HCT116 (cell line): ENCODE data around the gene TP53.

ENCODE experiments used
- CEBPB ChIP-seq: IDR thresholded peaks from 2 replicates; pipeline ENCODE4 v1.6.1; 2012; ENCODE audit warnings: low read depth
- CTCF ChIP-seq, 3 experiments: fragments of 200-600 bp in 1 of 3; sonication (generic) in 1 of 3; IDR thresholded peaks in 2 of 3; conservative IDR thresholded peaks in 1 of 3; 2 replicates each; pipeline ENCODE4 v1.5.1; 2012 to 2017; ENCODE audit warnings: low read depth in 2 of 3, low read length in 2 of 3, antibody characterized with exemption in 1 of 3, borderline replicate concordance in 1 of 3, control low read depth in 1 of 3, mild to moderate bottlenecking in 1 of 3, mixed read lengths in 1 of 3, mixed run types in 1 of 3, moderate library complexity in 1 of 3; ENCODE audit not compliant: insufficient read depth in 1 of 3
- EZH2 ChIP-seq: fragments of 200-600 bp; sonication (generic); IDR thresholded peaks from 2 replicates; pipeline ENCODE4 v1.6.1; 2017; ENCODE audit warnings: antibody characterized with exemption, mixed run types
- FOSL1 ChIP-seq: IDR thresholded peaks from 2 replicates; pipeline ENCODE4 v1.6.1; 2012; ENCODE audit warnings: low read depth
- MAX ChIP-seq: IDR thresholded peaks from 2 replicates; pipeline ENCODE4 v1.6.1; 2012
- POLR2A ChIP-seq: IDR thresholded peaks from 2 replicates; pipeline ENCODE4 v1.7.0; 2011; ENCODE audit warnings: borderline replicate concordance; ENCODE audit not compliant: insufficient read depth, insufficient read length; ENCODE audit errors: extremely low read depth
- POLR2AphosphoS5 ChIP-seq: IDR thresholded peaks from 2 replicates; pipeline ENCODE4 v1.6.1; 2011; ENCODE audit warnings: mild to moderate bottlenecking, low read depth, low read length, moderate library complexity
- SIN3A ChIP-seq: IDR thresholded peaks from 2 replicates; pipeline ENCODE4 v1.6.1; 2012; ENCODE audit warnings: low read depth
- SP1 ChIP-seq: IDR thresholded peaks from 2 replicates; pipeline ENCODE4 v1.6.1; 2012; ENCODE audit warnings: low read depth

GRCh38 chr17:7644775-7645174 lies 42.5 kb downstream of the TP53 start:
- TF ChIP-seq MAX (no peak), SIN3A (no peak), EZH2 (no peak), POLR2AphosphoS5 (no peak), POLR2A (no peak), SP1 (no peak), FOSL1 (no peak), CTCF (IDR thresholded peaks at IDR 0.05 in 2 of 3, conservative IDR thresholded peaks at IDR 0.05 in 1 of 3; ENCODE audit: borderline replicate concordance in 1 of 3, insufficient read depth in 1 of 3, low read depth in 2 of 3, low read length in 2 of 3) (no peak), CEBPB (no peak)
